Left ventricle myocardium superior (tissue), 1 donor: ENCODE results near the gene BIRC5. TPM values are rescaled to one million over a fixed set of nuclear protein-coding genes. Genes with fewer than 3 reads are reported as not detected.
"Not testable (repeated sequence)": the region's sequence is repeated elsewhere in the genome, so short reads cannot be mapped to it uniquely, and the experiment has no call there.

Source experiments
- ATAC-seq: fragments of 200-7000 bp; cut with Tn5 transposase; one replicate; pipeline ENCODE4 v1.9.1; 2020; ENCODE audit warnings: mild to moderate bottlenecking, moderate library complexity
- DNase-seq: peaks from one replicate; pipeline ENCODE4 v3.0.0-alpha.2; 2020
- intact Hi-C: fragments of 100-400 bp; cut with micrococcal nuclease; formaldehyde crosslinking; loops from one replicate; pipeline ENCODE4 v1.11.0; 2022
- total RNA-seq: library from RNA; stranded (reverse); fragmentation: NEBNext Ultra II Directional; extraction: Animal tissue kit (Norgen Biotek cat#: 25700); gene quantifications from one replicate; pipeline ENCODE4 v1.2.1, GENCODE V29; 2021
- donor health status: DM: no; HTN: yes; CAD: no; lungs with severe emphysema.

The BIRC5 gene
- total RNA-seq, 1 donor from 2014 or later: 0.69 TPM

DNA sequence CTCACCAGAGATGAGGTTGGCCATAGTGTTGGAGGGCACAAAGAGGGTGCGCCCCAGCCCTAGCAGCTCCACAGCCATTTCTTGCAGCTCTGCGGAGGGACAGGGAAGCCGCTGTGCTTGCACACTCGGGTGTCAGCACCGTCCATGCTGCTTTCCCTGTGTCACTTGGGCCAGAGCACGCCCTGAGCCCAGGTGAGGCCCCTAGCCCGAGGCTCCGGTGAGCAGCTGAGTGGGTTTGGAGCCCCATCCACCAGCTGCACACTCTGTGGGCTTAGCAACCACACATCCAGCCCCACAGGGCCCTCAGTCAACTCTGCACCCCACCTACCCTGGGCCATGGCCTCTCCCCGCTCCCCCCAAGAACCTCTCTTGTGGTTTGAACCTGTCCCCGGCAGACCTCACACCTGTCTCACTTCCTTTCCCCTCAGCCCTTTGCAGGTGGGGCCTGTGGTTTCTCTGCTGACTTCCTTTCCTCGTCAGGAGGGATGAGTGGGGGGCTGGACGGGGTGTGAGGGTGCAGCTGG is 38.1 kb downstream of the BIRC5 start:
- DNase-seq (no peak), ATAC-seq (no peak)
- intact Hi-C loops: no loop called here

DNA sequence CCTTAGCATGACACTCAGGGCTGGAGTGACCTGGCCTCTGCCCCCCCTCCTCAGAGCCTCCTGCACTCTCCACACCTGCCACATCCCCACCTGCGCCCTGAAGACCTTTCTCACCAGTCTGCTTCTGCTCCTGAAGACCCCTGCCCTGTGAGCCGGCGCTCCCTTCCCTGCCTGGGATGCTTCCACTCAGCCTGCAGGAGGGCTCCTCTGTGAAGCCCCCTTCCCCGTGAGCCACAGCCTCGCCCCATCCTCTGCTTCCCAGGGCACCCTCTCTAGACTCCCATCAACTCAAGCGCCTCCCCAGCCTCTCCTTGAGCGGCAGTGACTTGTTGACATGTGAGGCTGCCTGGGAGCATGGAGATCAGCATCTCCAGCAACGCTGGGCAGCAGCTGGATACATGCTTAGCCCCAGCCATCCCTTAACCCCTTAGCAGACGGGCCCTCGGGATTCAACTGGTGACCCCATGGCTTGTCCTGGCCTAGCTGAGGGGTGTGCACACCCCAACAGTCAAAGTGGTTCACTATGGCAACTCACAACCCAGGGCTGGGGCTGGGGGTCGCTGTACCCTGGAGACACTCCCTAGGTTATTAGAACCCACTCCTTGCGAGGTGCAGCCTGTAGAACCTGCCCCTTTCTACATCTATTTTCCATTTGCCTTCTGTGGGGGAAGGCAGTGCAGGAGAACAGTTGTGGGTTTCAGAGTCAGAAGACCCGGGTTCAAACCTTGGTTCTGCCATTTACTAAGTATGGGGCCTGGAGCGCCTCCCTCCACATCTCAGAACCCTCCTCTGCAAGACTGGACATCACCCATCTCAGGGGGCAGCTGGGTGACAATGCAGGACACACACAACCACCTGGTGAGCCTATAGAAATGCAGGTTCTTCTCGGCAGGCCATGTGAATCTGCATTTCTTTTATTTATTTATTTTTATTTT is 38.9 kb downstream of the BIRC5 start:
- no peak for DNase-seq
- intact Hi-C loops: no loop called here
- no peak for ATAC-seq

GRCh38 chr17:78253636-78253945 is 39.5 kb downstream of the BIRC5 start:
- DNase-seq, intact Hi-C loops, ATAC-seq: not testable (repeated sequence)

DNA sequence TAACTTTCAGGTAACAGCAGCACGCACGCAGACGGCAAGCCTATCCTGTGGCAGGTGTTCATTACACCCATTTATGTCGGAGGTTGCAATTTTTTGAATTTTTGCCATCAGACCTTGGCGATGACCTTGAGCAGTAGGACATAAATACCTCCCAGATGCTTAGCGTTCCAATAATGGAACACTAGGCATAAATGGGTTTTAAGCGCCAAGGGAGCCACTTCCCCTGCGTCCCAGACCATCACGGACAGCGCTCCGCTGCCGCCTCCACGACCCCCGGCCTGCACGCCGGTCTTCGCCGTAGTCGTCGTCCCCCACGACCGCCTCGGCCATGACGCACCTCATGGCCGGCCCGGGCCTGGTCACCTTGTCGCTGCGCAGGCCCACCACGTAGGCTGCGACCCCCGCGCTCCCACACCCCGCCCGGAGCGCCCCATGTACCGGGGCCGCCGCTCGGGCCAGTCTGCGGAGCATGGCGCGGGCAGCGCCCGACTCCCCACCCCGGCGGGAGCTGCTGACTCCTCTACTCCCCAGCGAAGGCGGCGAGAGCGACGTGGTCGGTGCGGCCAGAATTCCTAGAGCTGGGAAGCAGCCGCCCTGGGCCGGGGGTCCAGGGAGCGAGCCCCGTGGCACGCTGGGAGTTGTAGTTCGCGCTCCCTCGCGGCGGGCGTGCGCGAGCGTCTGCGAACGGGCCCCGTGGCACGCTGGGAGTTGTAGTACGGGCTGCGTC is 40.1 kb downstream of the BIRC5 start:
- ATAC-seq (peak; percentile 86), DNase-seq (peak; percentile 94)
- intact Hi-C loops: no loop called here

GRCh38 chr17:78255029-78255656 is 41.1 kb downstream of the BIRC5 start:
- no peak for DNase-seq
- intact Hi-C loops: no loop called here
- no peak for ATAC-seq

DNA sequence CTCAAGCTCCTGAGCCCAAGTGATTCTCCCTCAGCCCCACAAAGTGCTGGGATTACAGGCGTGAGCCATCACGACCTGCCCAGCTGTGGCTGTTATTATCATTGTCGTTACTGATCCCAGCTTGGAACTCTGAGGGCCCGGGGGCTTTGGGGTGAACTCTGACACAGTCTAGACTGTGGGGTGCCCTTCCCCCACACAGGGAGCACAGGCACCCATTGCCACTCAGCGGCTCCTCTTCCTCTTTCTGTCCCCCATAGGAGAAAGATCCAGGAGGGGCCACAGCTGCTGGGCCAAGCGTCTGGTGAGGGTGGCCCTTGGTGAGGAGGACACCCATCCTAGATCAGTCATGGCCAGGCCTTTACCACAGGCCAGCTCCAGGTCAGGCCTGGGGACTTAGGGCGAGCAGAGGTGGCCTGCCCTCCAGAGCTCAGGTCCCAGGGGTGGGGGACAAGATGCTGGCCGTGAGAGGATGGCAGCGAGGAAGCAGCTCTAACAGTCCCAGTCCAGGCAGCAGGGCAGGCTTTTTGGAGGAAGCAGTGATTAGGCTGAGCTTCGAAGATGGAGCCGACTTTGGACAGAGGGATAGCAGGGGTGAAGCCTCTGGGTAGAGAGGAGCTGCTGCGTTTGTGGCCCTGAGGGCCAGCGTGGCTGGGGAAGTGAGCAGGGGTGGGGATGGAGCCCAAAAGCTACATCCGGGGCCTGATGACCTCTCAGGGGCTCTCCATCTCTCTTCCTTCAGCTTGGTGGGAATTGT is 42.1 kb downstream of the BIRC5 start:
- intact Hi-C loops: no loop called here
- ATAC-seq (no peak), DNase-seq (no peak)

DNA sequence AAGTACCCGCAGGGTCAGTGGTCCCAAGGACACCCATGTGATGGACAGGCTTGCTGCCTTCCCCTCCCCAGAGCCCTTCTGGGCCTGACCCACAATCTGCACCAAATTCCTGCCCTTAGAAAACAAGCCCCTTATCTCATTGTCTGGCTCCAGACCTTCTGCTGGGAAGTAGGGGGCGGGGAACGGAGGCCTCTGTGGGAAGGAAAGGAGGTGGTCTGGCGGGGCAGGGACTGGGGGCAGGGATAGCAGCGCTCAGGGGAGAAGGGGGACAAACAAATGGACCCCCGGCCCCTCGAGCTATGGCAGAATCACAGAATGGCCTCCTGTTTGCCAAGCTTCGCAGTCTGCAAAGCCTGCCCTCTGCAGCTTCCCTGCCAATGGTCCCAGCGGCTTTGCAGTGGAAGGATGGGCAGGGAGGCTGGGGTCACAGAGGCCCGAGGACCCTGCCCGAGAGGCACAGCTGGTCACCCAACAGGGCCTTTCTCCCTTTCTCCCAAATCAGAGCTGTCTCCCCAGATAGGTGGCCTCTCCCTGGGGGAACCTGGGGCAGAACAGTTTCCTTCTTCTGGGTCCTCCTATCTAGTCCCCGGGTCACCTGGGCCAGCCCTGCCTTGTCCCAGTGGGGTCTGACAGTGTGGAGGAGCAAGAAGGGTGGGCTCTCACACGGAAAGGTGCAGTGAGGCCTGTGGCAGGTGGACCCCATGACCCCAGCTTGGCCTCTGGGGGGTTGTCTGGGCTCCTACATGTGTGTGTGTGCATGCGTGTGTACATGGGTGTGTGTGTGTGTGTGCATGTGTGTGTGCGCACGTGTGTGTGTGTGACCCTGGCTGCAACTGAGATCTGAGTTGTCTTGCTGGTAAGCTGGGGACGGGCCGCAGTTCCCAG is 42.9 kb downstream of the BIRC5 start:
- intact Hi-C loops: no loop called here
- no peak for DNase-seq
- ATAC-seq: no peak

GRCh38 chr17:78257810-78258322 is 43.8 kb downstream of the BIRC5 start:
- no peak for DNase-seq
- intact Hi-C loops: no loop called here
- no peak for ATAC-seq

DNA sequence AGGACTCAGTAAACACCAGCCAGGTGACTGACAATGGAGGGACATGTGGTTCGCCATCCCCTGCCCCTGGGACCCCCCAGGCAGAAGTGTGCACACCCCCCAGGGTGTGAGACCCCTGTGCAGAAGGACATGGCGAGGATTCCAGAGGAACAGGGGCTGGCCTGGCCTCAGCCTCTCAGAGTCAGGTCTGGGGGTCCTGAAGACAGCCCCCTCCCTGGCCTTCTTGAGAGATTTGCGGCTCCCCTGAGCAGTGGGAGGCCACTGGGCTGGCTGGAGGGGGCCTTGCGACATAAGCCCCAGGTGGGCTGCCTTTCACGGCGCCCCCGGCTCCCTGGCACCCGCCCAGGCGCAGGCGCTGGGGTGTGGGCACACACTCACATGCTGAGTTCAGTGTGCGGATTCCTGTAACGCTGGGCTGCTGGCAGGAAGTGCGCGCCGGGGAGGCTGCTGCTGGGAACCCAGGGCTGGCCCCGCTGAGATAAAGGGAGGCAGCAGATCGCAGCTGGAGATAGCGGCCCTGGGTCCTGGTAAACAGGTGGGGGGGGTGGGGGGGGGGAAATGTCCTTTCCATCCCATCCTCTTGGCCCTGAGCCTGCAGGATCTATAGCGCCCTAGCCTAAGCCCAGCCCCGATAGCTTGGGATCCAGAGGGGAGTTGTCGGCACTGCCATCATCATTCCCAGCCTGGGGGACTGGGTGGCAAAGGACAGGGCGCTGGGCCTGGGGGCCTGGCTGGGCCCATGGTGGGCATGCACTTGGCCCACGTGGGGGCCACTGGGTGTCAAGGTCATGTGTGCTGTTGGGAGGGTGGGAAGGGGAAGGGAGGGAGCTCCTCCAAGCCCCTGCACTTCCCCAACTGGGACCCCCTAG is 44.5 kb downstream of the BIRC5 start:
- intact Hi-C loops: no loop called here
- ATAC-seq (peak; percentile 23), DNase-seq (peak; percentile 77)

DNA sequence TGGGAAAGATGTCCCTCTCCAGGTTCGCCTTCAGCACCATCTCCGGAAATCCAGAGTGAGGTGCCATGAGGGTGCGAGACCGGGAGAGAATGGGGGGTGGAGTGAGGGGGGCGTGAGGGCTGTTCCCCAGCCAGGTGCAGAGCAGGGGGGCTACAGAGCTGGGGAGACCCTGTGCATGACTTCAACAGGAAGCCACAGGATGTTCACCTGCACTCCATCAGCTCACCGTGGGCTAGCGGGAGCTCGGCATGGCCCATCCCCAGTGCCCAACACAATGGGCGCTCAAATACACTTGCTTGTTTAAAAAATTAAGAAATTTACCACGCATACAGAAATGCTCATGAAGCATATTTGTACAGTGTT is 45.1 kb downstream of the BIRC5 start:
- intact Hi-C loops: no loop called here
- no peak for DNase-seq

GRCh38 chr17:78263063-78263735 is 49.1 kb downstream of the BIRC5 start:
- peak; percentile 63 for DNase-seq
- intact Hi-C loops: no loop called here
- peak; percentile 27 for ATAC-seq

More for the DNA sequence above, 45.1 kb downstream of the BIRC5 start:
- ATAC-seq: no peak

GRCh38 chr17:78263736-78264340 is 49.8 kb downstream of the BIRC5 start:
- DNase-seq (no peak), ATAC-seq (no peak)
- intact Hi-C loops: no loop called here

DNA sequence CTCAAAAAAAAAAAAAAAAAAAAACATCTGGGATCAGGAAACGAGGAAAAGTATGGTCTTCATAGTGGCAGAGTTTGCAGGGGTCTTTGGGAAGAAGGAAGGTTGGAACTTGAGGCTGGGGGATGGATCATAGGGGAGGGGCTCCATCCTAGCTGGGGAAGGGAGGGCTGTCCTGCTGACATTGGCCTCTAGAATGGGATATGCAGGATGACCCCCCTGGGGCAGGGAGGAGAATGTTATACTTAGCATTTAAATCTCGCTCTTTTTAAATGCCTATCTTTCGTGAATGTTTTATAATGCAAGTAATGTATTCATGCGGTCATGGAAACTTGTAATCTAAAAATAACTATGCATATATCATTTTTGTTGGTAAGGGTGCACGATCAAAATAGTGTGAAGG is 50.5 kb downstream of the BIRC5 start:
- ATAC-seq (no peak), DNase-seq (no peak)
- intact Hi-C loops: no loop called here

DNA sequence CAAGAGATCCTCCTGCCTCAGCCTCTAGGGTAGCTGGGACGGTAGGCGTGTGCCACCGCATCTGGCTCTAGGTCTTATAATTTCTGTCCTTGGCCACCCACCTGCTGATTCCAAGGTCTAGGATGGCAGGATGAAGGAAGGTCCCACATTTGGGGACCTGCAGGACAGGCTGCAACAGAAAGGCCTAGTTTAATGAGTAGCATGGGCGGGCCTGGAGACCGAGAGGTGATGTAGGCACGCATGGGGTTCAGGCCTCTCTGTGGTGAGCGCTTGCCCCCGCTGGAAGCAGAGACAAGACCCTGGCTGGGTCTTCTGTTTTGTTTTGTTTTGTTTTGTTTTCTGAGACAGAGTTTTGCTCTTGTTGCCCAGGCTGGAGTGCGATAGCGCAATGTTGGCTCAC is 51.1 kb downstream of the BIRC5 start:
- no peak for ATAC-seq
- intact Hi-C loops: no loop called here
- no peak for DNase-seq

GRCh38 chr17:78266231-78266631 is 52.2 kb downstream of the BIRC5 start:
- DNase-seq: no peak
- peak; percentile 16 for ATAC-seq
- intact Hi-C loops: no loop called here

DNA sequence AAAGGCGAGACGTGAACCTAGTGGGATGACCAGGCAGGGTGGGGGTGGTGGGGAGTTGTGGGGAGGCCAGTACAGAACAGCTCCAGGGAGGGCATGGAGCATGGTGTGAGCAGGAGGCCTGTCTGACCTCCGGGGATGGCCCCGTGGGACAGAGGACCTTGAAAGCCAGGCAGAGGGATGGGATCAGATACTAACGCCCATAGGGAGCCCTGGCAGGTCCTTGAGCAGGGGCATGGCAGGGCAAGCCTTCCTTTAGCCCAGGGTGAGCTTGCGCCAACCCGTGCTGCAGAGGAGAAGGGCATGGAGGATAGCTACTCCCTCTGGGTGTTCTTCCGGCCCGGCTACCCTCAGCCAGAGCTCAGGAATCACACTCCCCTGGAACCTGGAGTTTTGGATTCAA is 52.7 kb downstream of the BIRC5 start:
- ATAC-seq (no peak), DNase-seq (no peak)
- intact Hi-C loops: no loop called here
